Measurements from ENCODE around the gene DNAL4. TPM values are rescaled to one million over a fixed set of nuclear protein-coding genes. Genes with fewer than 3 reads are reported as not detected.

The DNAL4 gene
- polyA plus RNA-seq, 2 of the 4 experiments (the other 2 are of a cell fraction), result 7.7 to 9.8 TPM

GRCh38 chr22:38731703-38732161 is 62.2 kb downstream of the DNAL4 start:
- TF ChIP-seq RCOR1 (IDR thresholded peaks at IDR 0.05; ENCODE audit: low read depth, low read length) (no peak), SREBF2 (IDR thresholded peaks at IDR 0.05) (no peak), POLR2AphosphoS2 (conservative IDR thresholded peaks at IDR 0.05; ENCODE audit: low read length) (no peak), MAZ (IDR thresholded peaks at IDR 0.05; ENCODE audit: borderline replicate concordance, low read depth, low read length) (no peak)
- ATAC-seq (no peak), DNase-seq (ENCODE audit: low read depth in 1 of 2, low spot score in 1 of 2) (no peak), FAIRE-seq (no peak)
- no peak overlapping the region for H3K27ac ChIP-seq
- 96% methylated on average over 6 of the region's 6 CpGs for WGBS (ENCODE audit: missing lambda C conversion rate)
- no peaks in the 10 kb centered on the region for H3K4me1 ChIP-seq
- H3K9me3 ChIP-seq, result no peaks in the 10 kb centered on the region
- ChIA-PET POLR2A (no interaction called here), CTCF (interaction anchor here (0.5 to 7.4 kb wide), 11 partner anchors 8 to 885 kb away, joined by 3 to 69 read pairs (median 4); partner anchors contain the start of gene SUN2)
- H3K4me3 ChIP-seq, result no peak overlapping the region
- H3K4me2 ChIP-seq, result no peak overlapping the region

- no peaks in the 10 kb centered on the region for H3K9me3 ChIP-seq
- POLR2A ChIA-PET, result no interaction called here
- H3K4me2 ChIP-seq, result no peak overlapping the region
- no peaks in the 10 kb centered on the region for H3K4me1 ChIP-seq
- TF ChIP-seq USF2 (IDR thresholded peaks at IDR 0.05), result no peak
- no peak for TF ChIP-seq ESRRA (IDR thresholded peaks at IDR 0.05; ENCODE audit: borderline replicate concordance, low read length)
- no peak for TF ChIP-seq NPAS2 (CRISPR knock-in tag; IDR thresholded peaks at IDR 0.05; ENCODE audit: borderline replicate concordance)
- no peak for TF ChIP-seq EP300 (IDR thresholded peaks at IDR 0.05)
- TF ChIP-seq RARB (CRISPR knock-in tag; IDR thresholded peaks at IDR 0.05), result no peak
- TF ChIP-seq CEBPB (IDR thresholded peaks at IDR 0.05), result no peak
- no peak for TF ChIP-seq CHD2 (IDR thresholded peaks at IDR 0.05; ENCODE audit: low read length, partially characterized antibody)
- WGBS (ENCODE audit: missing lambda C conversion rate), result 93% methylated on average over 12 of the region's 13 CpGs
- CTCF ChIA-PET, result interaction anchor here (1.0 to 1.1 kb wide), 3 partner anchors 8 to 20 kb away, joined by 3 to 4 read pairs (median 3); no protein-coding TSS in a partner anchor
- no peak overlapping the region for H3K27ac ChIP-seq
- DNase-seq (ENCODE audit: low read depth in 1 of 2, low spot score in 1 of 2) (no peak), FAIRE-seq (no peak), ATAC-seq (no peak)
- H3K4me3 ChIP-seq, result no peak overlapping the region
Observed at GRCh38 chr22:38730411-38730871, 63.5 kb downstream of the DNAL4 start.

GRCh38 chr22:38729946-38730345 is 64.0 kb downstream of the DNAL4 start:
- TF ChIP-seq TP53 (CRISPR knock-in tag; IDR thresholded peaks at IDR 0.05) (no peak), CBX8 (IDR thresholded peaks at IDR 0.05) (no peak), ESRRA (IDR thresholded peaks at IDR 0.05; ENCODE audit: borderline replicate concordance, low read length) (no peak), JUNB (IDR thresholded peaks at IDR 0.05) (no peak)
- no peak overlapping the region for H3K4me2 ChIP-seq
- WGBS (ENCODE audit: missing lambda C conversion rate), result 87% methylated on average over 5 of the region's 6 CpGs
- no peaks in the 10 kb centered on the region for H3K4me1 ChIP-seq
- no peaks in the 10 kb centered on the region for H3K9me3 ChIP-seq
- CTCF ChIA-PET, result interaction anchor here (1.0 to 1.1 kb wide), 3 partner anchors 9 to 20 kb away, joined by 3 to 4 read pairs (median 3); no protein-coding TSS in a partner anchor
- H3K4me3 ChIP-seq, result no peak overlapping the region
- POLR2A ChIA-PET, result no interaction called here
- no peak for ATAC-seq
- no peak for FAIRE-seq
- H3K27ac ChIP-seq, result no peak overlapping the region
- no peak for DNase-seq (ENCODE audit: low read depth in 1 of 2, low spot score in 1 of 2)

- TF ChIP-seq JUN (IDR thresholded peaks at IDR 0.05), result no peak
- TF ChIP-seq NR3C1 (IDR thresholded peaks at IDR 0.05), result no peak
- no peak for TF ChIP-seq CEBPB (IDR thresholded peaks at IDR 0.05)
- no peak for TF ChIP-seq RCOR1 (IDR thresholded peaks at IDR 0.05; ENCODE audit: low read depth, low read length)
- no peak for TF ChIP-seq PHF8 (IDR thresholded peaks at IDR 0.05; ENCODE audit: borderline replicate concordance, low read depth)
- TF ChIP-seq HOXB13 (CRISPR knock-in tag; IDR thresholded peaks at IDR 0.05; ENCODE audit: low read depth), result no peak
- TF ChIP-seq RARB (CRISPR knock-in tag; IDR thresholded peaks at IDR 0.05), result no peak
- no peak for TF ChIP-seq MAFK (IDR thresholded peaks at IDR 0.05; ENCODE audit: partially characterized antibody)
- TF ChIP-seq FOSL2 (IDR thresholded peaks at IDR 0.05), result no peak
- no peak for TF ChIP-seq FOSL2 (CRISPR knock-in tag; IDR thresholded peaks at IDR 0.05)
- no peak for TF ChIP-seq PBX3 (IDR thresholded peaks at IDR 0.05)
- TF ChIP-seq RFX5 (IDR thresholded peaks at IDR 0.05), result no peak
- TF ChIP-seq HES2 (IDR thresholded peaks at IDR 0.05), result no peak
- no peak for TF ChIP-seq KDM1A (IDR thresholded peaks at IDR 0.05; ENCODE audit: low read depth)
- POLR2A ChIA-PET, result no interaction called here
- Histone ChIP-seq H3K4me3 (no peak overlapping the region), H3K9me3 (no peaks in the 10 kb centered on the region), H3K4me1 (no peaks in the 10 kb centered on the region), H3K4me2 (no peak overlapping the region), H3K27ac (no peak overlapping the region)
- ATAC-seq, result no peak
- no peak for FAIRE-seq
- no peak for DNase-seq (ENCODE audit: low read depth in 1 of 2, low spot score in 1 of 2)
- CTCF ChIA-PET, result interaction anchor here (1.0 to 1.1 kb wide), 2 partner anchors 10 to 11 kb away, joined by 3 to 4 read pairs; no protein-coding TSS in a partner anchor
- WGBS (ENCODE audit: missing lambda C conversion rate), result 88% methylated on average over 8 of the region's 18 CpGs
Observed at GRCh38 chr22:38728871-38729796, 64.8 kb downstream of the DNAL4 start.
